Spinal cord (tissue), 10 donors: ENCODE data around the gene FATE1. TPM values are rescaled to one million over a fixed set of nuclear protein-coding genes. Genes with fewer than 3 reads are reported as not detected.

ENCODE experiments used
- DNase-seq, 6 donors: peaks; one replicate each; pipeline versions ENCODE4 v3.0.0 to v3.0.0-alpha.2; 2013 to 2015; ENCODE audit warnings: low spot score in 6 of 6, low read depth in 4 of 6
- H3K27ac ChIP-seq: one replicate; pipeline ENCODE4 v1.5.1; 2013; ENCODE audit warnings: low read depth, low read length, control low read depth
- H3K27me3 ChIP-seq: one replicate; pipeline ENCODE4 v1.6.1; 2013; ENCODE audit warnings: low read length; ENCODE audit not compliant: control insufficient read depth, insufficient read depth
- H3K36me3 ChIP-seq: one replicate; pipeline ENCODE4 v1.6.1; 2013; ENCODE audit warnings: low read length; ENCODE audit not compliant: control insufficient read depth, insufficient read depth
- H3K4me1 ChIP-seq: one replicate; pipeline ENCODE4 v1.6.1; 2013; ENCODE audit warnings: low read length; ENCODE audit not compliant: control insufficient read depth, insufficient read depth
- H3K4me3 ChIP-seq: one replicate; pipeline ENCODE4 v1.5.1; 2013; ENCODE audit warnings: low read depth, low read length, control low read depth
- H3K9me3 ChIP-seq: one replicate; pipeline ENCODE4 v1.6.1; 2013; ENCODE audit warnings: low read length; ENCODE audit not compliant: control insufficient read depth, insufficient read depth
- WGBS: methylation state at CpG from one replicate; pipeline ENCODE4 v1.1.5; 2013; ENCODE audit warnings: missing lambda C conversion rate; ENCODE audit not compliant: insufficient coverage; 5-methylcytosine and 5-hydroxymethylcytosine counted together
- long read RNA-seq, 4 donors: transcript quantifications; one replicate each; lab custom pipeline, GENCODE V29; 2026
- polyA plus RNA-seq, 2 donors: library from polyadenylated mRNA; unstranded; fragments of 120-200 nt; gene quantifications; one replicate each; pipeline ENCODE4 v1.2.1, GENCODE V29; 2013; ENCODE audit not compliant: insufficient read length in 2 of 2
- total RNA-seq, 2 donors: library from RNA; depleted of rRNA in 1 of 2; stranded (reverse); fragments of 120-200 nt in 1 of 2; fragments of >200 nt in 1 of 2; gene quantifications; one replicate each; pipeline versions ENCODE4 v1.2.3 to v1.2.4, GENCODE V29; 2013 to 2014
- donor health status: healthy.

FATE1 gene, protein sequence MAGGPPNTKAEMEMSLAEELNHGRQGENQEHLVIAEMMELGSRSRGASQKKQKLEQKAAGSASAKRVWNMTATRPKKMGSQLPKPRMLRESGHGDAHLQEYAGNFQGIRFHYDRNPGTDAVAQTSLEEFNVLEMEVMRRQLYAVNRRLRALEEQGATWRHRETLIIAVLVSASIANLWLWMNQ
- under 1 TPM in 1 of 2 donors, not detected in 1; 0.39 TPM for total RNA-seq
- under 1 TPM in 1 of 2 donors, not detected in 1; 0.15 TPM for polyA plus RNA-seq
- long read RNA-seq, donor 1: 0 reads
- long read RNA-seq, donor 2: 0 reads
- long read RNA-seq, donor 3: 0 reads
- long read RNA-seq, donor 4, partial matches to known transcripts: 0 of 1 reads
- long read RNA-seq, donor 4, other reads (novel, unspliced or antisense): 0 of 1 reads

DNA sequence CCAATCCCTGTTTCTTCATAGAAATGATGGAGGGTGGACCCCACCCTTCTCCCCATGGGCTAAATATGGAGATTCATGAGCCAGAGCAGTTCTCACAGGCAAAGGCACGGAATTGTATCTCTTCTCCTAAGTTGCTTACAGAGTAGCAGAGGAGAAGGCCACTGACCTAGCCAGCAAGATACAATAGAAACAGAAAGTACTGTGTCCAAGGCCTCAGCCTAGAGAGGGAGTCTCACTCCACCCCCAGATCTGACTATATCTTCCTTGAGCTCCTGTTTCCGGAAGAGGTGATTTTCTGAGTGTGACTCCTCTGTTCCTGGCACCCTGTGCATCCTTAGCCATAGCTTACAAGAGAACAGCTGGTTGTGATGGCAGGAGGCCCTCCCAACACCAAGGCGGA, at the start of gene FATE1:
Gene FATE1, plus strand, starts transcription at position 284 of the 400 bp plus-strand sequence. Its CDS starts 85 bp downstream, at position 369.
- Histone ChIP-seq H3K4me1 (no peaks in the 10 kb centered on the region), H3K36me3 (no peaks in the 10 kb centered on the region), H3K27ac (no peak within 1 kb of the TSS), H3K27me3 (no peaks in the 10 kb centered on the region), H3K9me3 (no peaks in the 10 kb centered on the region), H3K4me3 (no peak within 1 kb of the TSS)
- 60% methylated on average over 1 of the region's 3 CpGs for WGBS
- DNase-seq: no peak

GRCh38 chrX:151675121-151675746, 40.6 kb upstream of the FATE1 start:
- H3K27me3 ChIP-seq: no peaks in the 10 kb centered on the region

GRCh38 chrX:151676196-151676595, 39.6 kb upstream of the FATE1 start:
- 52% methylated on average over 3 of the region's 4 CpGs for WGBS
- Histone ChIP-seq H3K36me3 (no peaks in the 10 kb centered on the region), H3K27me3 (no peaks in the 10 kb centered on the region), H3K4me3 (no peak overlapping the region), H3K27ac (no peak overlapping the region), H3K9me3 (no peaks in the 10 kb centered on the region), H3K4me1 (no peaks in the 10 kb centered on the region)
- DNase-seq: no peak

More at GRCh38 chrX:151675121-151675746, 40.6 kb upstream of the FATE1 start:
- no peak overlapping the region for H3K4me3 ChIP-seq
- H3K36me3 ChIP-seq: no peaks in the 10 kb centered on the region
- H3K27ac ChIP-seq: no peak overlapping the region
- WGBS: 46% methylated on average over 6 of the region's 6 CpGs
- H3K4me1 ChIP-seq: no peaks in the 10 kb centered on the region
- no peaks in the 10 kb centered on the region for H3K9me3 ChIP-seq
- DNase-seq: no peak

DNA sequence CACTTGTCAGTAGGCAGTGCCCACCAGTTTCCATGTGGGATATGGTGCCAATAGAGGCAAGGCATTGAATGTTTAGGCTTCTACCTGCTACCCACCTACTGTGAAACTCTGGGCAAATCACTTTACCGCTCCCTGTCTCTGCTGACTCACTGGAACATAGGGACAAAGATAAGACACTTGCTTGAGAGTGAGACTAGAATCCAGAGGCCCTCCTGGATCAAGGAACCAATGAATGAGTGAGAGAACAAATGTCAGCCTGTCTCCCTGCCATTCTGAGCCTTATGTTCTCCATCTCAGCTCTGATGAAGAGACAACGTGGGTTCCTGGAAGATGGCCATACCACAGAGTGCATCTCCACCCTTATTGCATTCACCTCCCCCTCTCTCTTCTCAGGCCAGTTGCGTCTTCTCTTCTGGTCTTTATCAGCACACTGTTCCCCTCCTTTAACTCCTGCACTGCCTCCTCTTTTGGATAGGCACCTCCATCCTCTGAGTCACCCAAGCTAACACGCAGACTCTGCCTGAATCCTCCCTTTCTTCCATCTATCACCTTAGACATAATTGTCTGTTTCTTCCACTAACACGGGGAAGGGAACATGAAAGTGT, 35.9 kb upstream of the FATE1 start:
- Histone ChIP-seq H3K27ac (no peak overlapping the region), H3K4me3 (no peak overlapping the region), H3K9me3 (no peaks in the 10 kb centered on the region), H3K36me3 (no peaks in the 10 kb centered on the region), H3K27me3 (no peaks in the 10 kb centered on the region), H3K4me1 (no peaks in the 10 kb centered on the region)
- no peak for DNase-seq
- WGBS: 67% methylated on average over 3 of the region's 5 CpGs

- H3K27me3 ChIP-seq: no peaks in the 10 kb centered on the region
- H3K9me3 ChIP-seq: no peaks in the 10 kb centered on the region
- DNase-seq: peak in 2 of 6 donors; percentile 27 to 39
- H3K4me1 ChIP-seq: no peaks in the 10 kb centered on the region
- no peaks in the 10 kb centered on the region for H3K36me3 ChIP-seq
- H3K27ac ChIP-seq: no peak overlapping the region
- no peak overlapping the region for H3K4me3 ChIP-seq
- WGBS: 21% methylated on average over 2 of the region's 4 CpGs
Observed at GRCh38 chrX:151680805-151681204, 35.0 kb upstream of the FATE1 start.

- H3K27me3 ChIP-seq: no peaks in the 10 kb centered on the region
- H3K9me3 ChIP-seq: no peaks in the 10 kb centered on the region
- no peaks in the 10 kb centered on the region for H3K36me3 ChIP-seq
- no peak overlapping the region for H3K27ac ChIP-seq
- no peak overlapping the region for H3K4me3 ChIP-seq
- no peak for DNase-seq
- H3K4me1 ChIP-seq: no peaks in the 10 kb centered on the region
Observed at GRCh38 chrX:151687635-151688034, 28.2 kb upstream of the FATE1 start.

DNA sequence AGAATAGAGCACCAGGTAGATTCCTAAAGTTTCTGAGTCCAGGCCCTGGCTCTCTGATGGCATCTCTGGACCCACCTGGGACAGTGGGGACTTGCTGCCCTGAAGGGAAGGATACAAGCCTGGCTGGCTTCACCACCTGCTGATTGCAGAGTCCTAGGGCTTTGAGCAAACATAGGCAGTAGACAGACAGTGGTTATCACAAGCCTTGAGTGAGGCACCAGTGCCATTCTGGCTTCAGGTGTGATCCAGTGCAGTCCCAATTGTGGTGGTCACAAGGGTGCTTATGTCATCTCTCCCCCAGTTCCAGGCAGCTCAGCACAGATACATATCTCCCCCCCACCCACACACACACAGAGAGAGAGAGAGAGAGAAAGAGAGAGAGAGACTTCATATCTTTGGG, 27.1 kb upstream of the FATE1 start:
- Histone ChIP-seq H3K27me3 (no peaks in the 10 kb centered on the region), H3K27ac (no peak overlapping the region)
- no peak for DNase-seq

GRCh38 chrX:151692825-151693224, 23.0 kb upstream of the FATE1 start:
- WGBS: 87% methylated on average over 6 of the region's 6 CpGs
- Histone ChIP-seq H3K36me3 (no peaks in the 10 kb centered on the region), H3K27me3 (no peaks in the 10 kb centered on the region), H3K4me1 (peaks cover 19% of the 10 kb centered on the region), H3K9me3 (no peaks in the 10 kb centered on the region), H3K27ac (no peak overlapping the region), H3K4me3 (no peak overlapping the region)
- no peak for DNase-seq

More for the DNA sequence above, 27.1 kb upstream of the FATE1 start:
- Histone ChIP-seq H3K4me3 (no peak overlapping the region), H3K36me3 (no peaks in the 10 kb centered on the region), H3K9me3 (no peaks in the 10 kb centered on the region), H3K4me1 (no peaks in the 10 kb centered on the region)

- no peak overlapping the region for H3K4me3 ChIP-seq
- H3K27me3 ChIP-seq: no peaks in the 10 kb centered on the region
- no peaks in the 10 kb centered on the region for H3K9me3 ChIP-seq
- no peak for DNase-seq
- H3K36me3 ChIP-seq: no peaks in the 10 kb centered on the region
- 70% methylated on average over 7 of the region's 12 CpGs for WGBS
- peaks cover 19% of the 10 kb centered on the region for H3K4me1 ChIP-seq
- H3K27ac ChIP-seq: no peak overlapping the region
Observed at GRCh38 chrX:151694121-151694520, 21.7 kb upstream of the FATE1 start.
